Kidney epithelial cell (primary cell): ENCODE data around the gene LRFN2. TPM values are rescaled to one million over a fixed set of nuclear protein-coding genes. Genes with fewer than 3 reads are reported as not detected.

ENCODE experiments used
- DNase-seq: peaks from one replicate; pipeline ENCODE4 v3.0.0-alpha.2; 2010; ENCODE audit warnings: low read depth
- H3K27me3 ChIP-seq: 2 replicates; pipeline ENCODE4 v1.6.0; 2011; ENCODE audit warnings: low read length; ENCODE audit not compliant: control insufficient read depth, insufficient read depth
- H3K36me3 ChIP-seq: 2 replicates; pipeline ENCODE4 v1.5.1; 2011; ENCODE audit warnings: low read length; ENCODE audit not compliant: control insufficient read depth, insufficient read depth
- H3K4me3 ChIP-seq: 2 replicates; pipeline ENCODE4 v1.5.1; 2011; ENCODE audit warnings: low read depth, mild to moderate bottlenecking, control low read depth, low read length
- CTCF ChIP-seq: IDR thresholded peaks from 2 replicates; pipeline ENCODE4 v1.5.1; 2011; ENCODE audit warnings: mild to moderate bottlenecking, moderate library complexity, low read length, control low read depth, inconsistent platforms; ENCODE audit not compliant: insufficient read depth, poor library complexity, severe bottlenecking
- total RNA-seq: library from RNA; depleted of rRNA; stranded (reverse); fragments of >200 nt; gene quantifications from 2 replicates; pipeline ENCODE4 v1.2.3, GENCODE V29; 2015

The LRFN2 gene
- total RNA-seq, 1 donor from 2014 or later, result not detected

- TF ChIP-seq CTCF, result no peak
- Histone ChIP-seq H3K27me3 (no peaks in the 10 kb centered on the region), H3K36me3 (no peaks in the 10 kb centered on the region), H3K4me3 (no peak overlapping the region)
- no peak for DNase-seq
These were observed 9.5 kb downstream of the LRFN2 start for GRCh38 chr6:40577672-40578071.

- Histone ChIP-seq H3K4me3 (no peak overlapping the region), H3K36me3 (no peaks in the 10 kb centered on the region), H3K27me3 (no peaks in the 10 kb centered on the region)
- no peak for TF ChIP-seq CTCF
- no peak for DNase-seq
These were observed 13.9 kb downstream of the LRFN2 start for GRCh38 chr6:40573221-40573620.

- Histone ChIP-seq H3K36me3 (no peaks in the 10 kb centered on the region), H3K27me3 (no peaks in the 10 kb centered on the region), H3K4me3 (no peak overlapping the region)
- no peak for DNase-seq
- TF ChIP-seq CTCF, result no peak
These were observed 17.8 kb downstream of the LRFN2 start for GRCh38 chr6:40569162-40569910.

- H3K27me3 ChIP-seq, result no peaks in the 10 kb centered on the region
- DNase-seq, result no peak
- no peak overlapping the region for H3K4me3 ChIP-seq
- no peak for TF ChIP-seq CTCF
- H3K36me3 ChIP-seq, result no peaks in the 10 kb centered on the region
These were observed 19.0 kb downstream of the LRFN2 start for GRCh38 chr6:40568062-40568708.

- TF ChIP-seq CTCF, result no peak
- no peaks in the 10 kb centered on the region for H3K27me3 ChIP-seq
- no peak overlapping the region for H3K4me3 ChIP-seq
- no peak for DNase-seq
- H3K36me3 ChIP-seq, result no peaks in the 10 kb centered on the region
These were observed 24.1 kb downstream of the LRFN2 start for GRCh38 chr6:40563111-40563510.
